Activated CD4-positive, alpha-beta T cell treated with anti-CD3 and anti-CD28 coated beads for 24 hours (primary cell): ENCODE data around the gene COQ10A.
A peak's percentile ranks its signal among the peaks of the same experiment; 100 is the strongest.

Experiments
- DNase-seq, 2 donors: peaks; one replicate each; pipeline ENCODE4 v3.0.0-alpha.2; 2020; ENCODE audit warnings: low read depth in 2 of 2

The COQ10A gene

DNA sequence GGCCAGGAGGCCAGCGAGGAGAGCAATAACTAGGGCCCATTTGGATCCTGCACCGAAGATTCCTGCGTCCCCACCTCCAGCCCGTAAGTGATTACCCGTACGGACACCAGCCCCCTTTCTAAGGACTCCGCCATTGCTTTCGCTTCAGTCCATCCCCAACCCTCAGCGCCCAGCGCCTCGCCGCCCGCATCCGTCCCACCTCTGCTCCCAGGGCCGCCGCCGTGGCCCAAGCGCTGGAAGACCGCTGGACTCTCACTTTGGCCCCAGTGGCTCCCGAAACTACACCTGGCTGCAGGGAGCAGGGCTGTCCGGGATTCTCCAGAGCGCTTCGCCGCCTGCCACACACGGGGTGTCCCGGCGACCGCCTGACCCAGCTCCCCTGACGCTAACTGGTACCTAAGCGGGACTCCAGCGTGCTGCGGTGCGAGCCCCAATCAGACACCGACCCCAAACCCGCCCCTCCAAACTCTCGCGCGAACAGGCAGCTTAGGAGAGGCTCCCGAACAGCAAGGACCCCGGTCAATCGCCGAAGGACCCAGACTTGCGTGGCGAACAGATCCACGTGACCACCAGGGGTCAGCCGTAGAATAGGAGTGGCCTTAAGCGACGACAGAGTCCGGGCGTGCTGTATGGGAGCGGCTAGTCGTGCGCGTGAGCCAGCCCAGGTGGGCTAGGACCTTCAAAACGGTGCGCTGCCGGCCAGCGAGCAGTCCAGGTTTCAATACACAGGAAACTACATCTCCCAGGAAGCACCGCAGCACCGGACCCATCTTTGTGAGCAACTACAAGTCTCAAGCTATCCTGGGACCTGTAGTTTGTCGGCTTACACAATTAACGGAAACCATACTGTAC lies 49.1 kb downstream of the COQ10A start, which contains the start of gene CNPY2:
Gene CNPY2 (minus strand): TSS at position 367 of the 852 bp plus-strand sequence. CDS start 771 bp downstream, outside the sequence.
- DNase-seq = peak; percentile 81 to 90

DNA sequence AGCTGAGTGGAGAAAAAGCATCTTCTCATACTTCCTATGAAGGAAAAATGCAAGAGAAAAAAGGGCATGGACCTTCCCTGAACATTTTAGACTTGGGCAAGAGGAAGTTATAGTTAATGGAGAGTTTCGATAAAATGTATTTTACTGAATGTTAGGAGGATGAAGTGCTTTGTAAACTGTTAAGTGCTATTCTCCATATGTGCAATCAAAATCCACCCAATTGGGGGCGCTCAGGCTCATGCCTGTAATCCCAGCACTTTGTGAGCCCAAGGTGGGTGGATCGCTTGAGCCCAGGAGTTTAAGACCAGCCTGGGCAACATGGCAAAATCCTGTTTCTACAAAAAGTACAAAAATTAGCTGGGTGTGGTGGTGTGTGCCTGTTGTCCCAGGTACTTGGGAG lies 50.9 kb downstream of the COQ10A start:
- DNase-seq = no peak
